Fibroblast of gingiva (primary cell): ENCODE measurements around the gene DNM3.

ENCODE experiments used
- DNase-seq: peaks from one replicate; pipeline ENCODE4 v3.0.0-alpha.2; 2011; ENCODE audit warnings: low read depth

Gene DNM3

DNA sequence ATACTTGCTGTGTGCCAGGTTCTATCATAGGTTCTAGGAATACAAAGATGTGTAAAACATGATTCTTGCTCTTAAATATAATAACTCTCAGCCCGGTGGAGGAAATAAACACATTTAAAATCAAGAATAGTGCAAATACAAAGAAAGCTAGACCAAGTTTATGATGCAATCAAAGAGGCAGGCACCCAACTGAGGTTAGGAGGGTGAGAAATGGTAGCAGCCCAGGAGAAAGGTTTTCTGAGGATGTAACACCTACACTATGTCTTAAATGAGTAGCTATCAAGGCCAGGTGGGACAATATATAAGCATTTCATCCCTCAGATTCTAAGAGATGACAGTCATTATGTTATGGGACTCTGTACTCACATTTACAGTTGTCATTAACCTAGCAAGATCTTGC is 612.3 kb downstream of the DNM3 start:
- DNase-seq = no peak

DNA sequence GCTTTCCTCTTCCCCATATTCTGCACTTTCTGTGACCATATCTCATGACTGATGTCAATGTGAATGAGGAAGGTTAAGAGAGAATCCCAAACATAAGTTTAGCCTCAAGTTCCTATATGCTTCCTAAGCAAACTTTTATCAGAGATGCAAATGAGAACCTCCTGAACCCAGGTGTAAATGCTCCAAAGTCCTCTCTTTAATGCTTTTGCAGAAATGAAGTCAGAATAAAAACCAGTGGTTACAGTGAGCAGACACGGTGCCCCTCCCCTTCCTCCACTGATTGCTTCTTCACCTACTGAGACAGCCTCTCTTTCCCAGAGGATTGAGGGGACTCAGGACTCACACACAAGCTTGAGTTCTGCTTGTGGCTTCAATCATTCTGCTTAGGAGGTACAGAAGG is 614.2 kb downstream of the DNM3 start:
- no peak for DNase-seq

DNA sequence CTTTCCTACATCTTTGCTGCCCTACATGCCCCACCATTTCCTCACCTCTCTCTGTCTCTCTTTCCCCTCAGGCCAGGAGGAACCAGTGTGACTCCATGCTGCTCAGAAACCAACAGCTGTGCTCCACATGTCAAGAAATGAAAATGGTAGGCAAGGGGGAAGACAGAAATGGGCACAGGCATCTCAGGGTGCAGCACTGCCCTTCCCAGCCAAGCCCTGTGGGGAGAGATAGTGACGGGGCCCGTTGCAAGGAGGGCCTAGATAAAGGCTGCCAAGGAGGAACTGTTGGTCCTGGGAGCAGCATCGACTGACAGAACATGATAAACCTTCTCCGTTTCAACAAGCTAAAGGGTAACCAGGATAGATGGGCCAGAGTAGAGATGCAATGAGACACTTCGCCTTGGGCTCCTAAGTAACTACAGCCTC is 615.1 kb downstream of the DNM3 start:
- no peak for DNase-seq

DNA sequence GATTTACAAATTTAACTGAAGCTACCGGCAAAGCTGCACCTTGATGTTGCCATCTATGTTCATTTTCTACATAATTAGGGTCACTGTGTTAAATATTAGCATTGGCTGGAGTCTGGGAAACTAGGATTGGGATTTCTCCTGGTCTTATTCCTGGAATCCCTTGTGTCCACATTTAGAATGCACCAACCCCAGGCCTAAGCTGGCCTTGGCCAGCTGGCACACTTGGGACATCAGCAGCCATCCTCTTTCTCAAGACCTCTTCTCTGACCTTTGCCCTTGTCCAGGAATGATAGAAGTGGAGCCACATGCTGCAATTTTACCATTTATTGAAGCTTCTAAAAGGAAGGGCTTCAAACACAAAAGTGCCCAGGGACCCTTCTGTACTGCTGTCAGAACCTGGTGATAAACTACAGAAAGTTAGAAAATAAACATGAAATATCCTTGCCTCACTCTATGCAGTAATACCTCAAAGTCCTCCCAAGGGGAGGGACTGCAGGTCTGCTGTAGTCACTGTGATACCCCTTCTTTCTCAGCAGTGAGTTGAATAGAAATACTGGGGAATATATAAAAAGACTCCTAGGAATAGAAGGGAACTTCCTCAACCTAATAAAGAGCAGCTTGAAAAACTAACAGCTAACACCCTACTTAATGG is 616.3 kb downstream of the DNM3 start:
- DNase-seq = no peak

DNA sequence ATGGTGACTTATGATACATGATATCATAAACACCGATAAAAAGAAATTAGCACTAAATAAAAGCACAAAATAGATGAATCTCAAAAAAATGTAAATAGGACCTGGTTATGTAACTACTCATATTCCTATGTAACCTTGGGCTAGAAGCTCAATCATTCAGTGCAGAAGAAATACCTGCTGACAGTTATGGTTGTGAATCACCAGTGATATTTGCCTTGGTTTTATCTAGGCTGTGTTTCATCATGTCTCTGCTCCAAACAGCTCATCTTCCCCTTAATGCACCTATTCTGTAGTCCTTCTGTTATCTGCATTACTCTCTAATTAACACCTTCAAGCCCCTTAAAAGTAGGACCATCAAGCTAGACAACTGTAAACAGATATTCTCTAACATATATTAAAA is 618.9 kb downstream of the DNM3 start:
- DNase-seq = no peak

DNA sequence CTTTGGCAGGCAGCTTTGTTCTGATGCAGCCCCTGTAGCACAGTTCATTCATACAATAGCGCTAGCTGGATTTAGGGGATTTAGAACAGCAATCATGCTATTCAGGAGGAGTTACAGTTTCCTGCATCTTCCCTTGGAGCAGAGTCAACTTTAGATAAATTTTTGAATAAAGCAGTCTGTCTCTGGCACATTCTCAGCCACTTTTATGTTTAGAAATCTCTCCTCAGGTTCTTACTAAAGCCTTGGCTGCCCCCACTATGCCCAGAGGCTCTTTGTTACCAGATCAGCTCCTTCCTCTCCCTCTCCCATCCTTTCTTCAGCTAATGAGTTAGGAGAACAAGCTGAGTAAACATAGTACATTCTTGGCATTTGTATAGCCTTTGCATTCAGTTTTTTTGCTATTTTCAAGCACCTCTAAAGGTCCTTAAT is 619.6 kb downstream of the DNM3 start:
- peak; percentile 55 for DNase-seq
